C4-2B (cell line): Measurements from ENCODE around the gene TGIF2.

Source experiments
- H3K27ac ChIP-seq: fragments of 450-650 bp; 2 replicates; pipeline ENCODE4 v1.5.1; 2017
- CTCF ChIP-seq: fragments of 450-650 bp; conservative IDR thresholded peaks from 2 replicates; pipeline ENCODE4 v1.5.1; 2017; ENCODE audit warnings: mild to moderate bottlenecking
- ZFX ChIP-seq: fragments of 450-650 bp; IDR thresholded peaks from 2 replicates; pipeline ENCODE4 v1.6.1; 2017

TGIF2 gene

GRCh38 chr20:36623444-36623843, 50.0 kb downstream of the TGIF2 start:
- no peak for TF ChIP-seq ZFX
- no peak for TF ChIP-seq CTCF
- peak overlapping the region; percentile 68 for H3K27ac ChIP-seq

GRCh38 chr20:36624068-36624943, 50.9 kb downstream of the TGIF2 start:
- TF ChIP-seq ZFX (no peak), CTCF (no peak; the same call in 1 of the 2 replicates)
- H3K27ac ChIP-seq = peak overlapping the region; percentile 68

GRCh38 chr20:36624944-36625324, 51.5 kb downstream of the TGIF2 start:
- no peak for TF ChIP-seq CTCF
- TF ChIP-seq ZFX = no peak
- H3K27ac ChIP-seq = peak overlapping the region; percentile 68

- no peak overlapping the region for H3K27ac ChIP-seq
These were observed 54.7 kb downstream of the TGIF2 start for GRCh38 chr20:36628076-36628475.

GRCh38 chr20:36629719-36630681, 56.6 kb downstream of the TGIF2 start:
- H3K27ac ChIP-seq = no peak overlapping the region
- TF ChIP-seq ZFX (no peak), CTCF (no peak)

More at GRCh38 chr20:36628076-36628475, 54.7 kb downstream of the TGIF2 start:
- TF ChIP-seq CTCF = no peak
- TF ChIP-seq ZFX = no peak

- no peak overlapping the region for H3K27ac ChIP-seq
- TF ChIP-seq CTCF = no peak
- no peak for TF ChIP-seq ZFX
These were observed 58.2 kb downstream of the TGIF2 start for GRCh38 chr20:36631646-36632045.

GRCh38 chr20:36632147-36632486, 58.7 kb downstream of the TGIF2 start:
- TF ChIP-seq ZFX = no peak
- TF ChIP-seq CTCF = no peak

More at GRCh38 chr20:36632147-36632486, 58.7 kb downstream of the TGIF2 start:
- H3K27ac ChIP-seq = no peak overlapping the region
